ENCODE results near the gene PCBP4. TPM values are rescaled to one million over a fixed set of nuclear protein-coding genes. Genes with fewer than 3 reads are reported as not detected.

PCBP4 gene
- total RNA-seq, 1 donor: 33.3 TPM

DNA sequence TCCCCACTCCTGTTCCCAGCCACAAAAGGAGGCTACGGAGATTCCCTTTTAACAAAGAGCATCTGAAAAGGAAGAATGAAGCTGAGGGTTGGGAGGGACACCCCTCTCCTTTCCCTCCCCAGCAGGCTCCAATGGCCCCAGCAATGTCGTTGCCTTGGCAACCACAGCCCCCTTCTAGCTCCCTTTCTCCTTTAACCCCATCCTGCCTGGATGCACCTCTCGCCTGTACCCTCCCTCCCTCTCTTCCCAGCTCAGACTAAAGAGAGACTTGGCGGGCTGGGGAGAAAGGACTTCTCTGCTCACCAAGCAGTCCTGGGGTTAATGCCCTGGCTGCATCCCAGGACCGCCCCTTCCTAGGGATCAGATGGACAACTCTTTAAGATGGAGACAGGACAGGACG lies 35.5 kb upstream of the PCBP4 start:
- no peak for DNase-seq (ENCODE audit: low read depth)
- TF ChIP-seq CTCF (IDR thresholded peaks at IDR 0.05; ENCODE audit: insufficient read depth, low read length): no peak
- no peak overlapping the region for H3K4me3 ChIP-seq (ENCODE audit: low read depth, low read length)

DNA sequence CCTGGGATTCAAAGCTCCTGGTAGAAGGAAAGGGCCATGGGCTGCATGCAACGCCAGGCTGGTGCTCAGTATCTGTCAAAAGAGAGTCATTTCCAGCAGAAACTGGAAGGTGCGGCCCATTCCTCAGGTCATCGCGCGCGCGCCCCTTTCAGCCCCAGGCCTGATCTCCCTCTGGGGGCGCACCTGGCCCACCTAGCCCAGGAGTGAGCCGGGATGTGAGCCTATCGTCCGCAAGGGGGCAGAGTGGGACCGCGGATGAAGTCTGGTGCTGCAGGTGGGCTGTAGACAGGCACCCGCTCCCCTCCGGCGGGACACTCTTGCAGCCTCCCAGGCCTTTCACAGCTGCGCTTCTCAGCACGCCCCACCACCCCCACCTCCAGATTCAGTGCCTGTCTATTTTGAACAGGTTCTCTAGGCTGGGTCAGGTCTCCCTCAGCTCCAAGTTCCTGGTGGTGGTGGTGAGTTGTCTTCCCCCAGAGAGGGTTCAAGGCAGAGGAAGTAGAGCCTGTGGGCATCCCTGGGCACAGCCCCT lies 34.3 kb upstream of the PCBP4 start:
- no peak overlapping the region for H3K4me3 ChIP-seq (ENCODE audit: low read depth, low read length)
- peak; percentile 88 for TF ChIP-seq CTCF (IDR thresholded peaks at IDR 0.05; ENCODE audit: insufficient read depth, low read length)
- peak; percentile 54 for DNase-seq (ENCODE audit: low read depth)

GRCh38 chr3:51999846-52000245 lies 32.6 kb upstream of the PCBP4 start:
- H3K4me3 ChIP-seq (ENCODE audit: low read depth, low read length): no peak overlapping the region
- TF ChIP-seq CTCF (IDR thresholded peaks at IDR 0.05; ENCODE audit: insufficient read depth, low read length): no peak
- no peak for DNase-seq (ENCODE audit: low read depth)

DNA sequence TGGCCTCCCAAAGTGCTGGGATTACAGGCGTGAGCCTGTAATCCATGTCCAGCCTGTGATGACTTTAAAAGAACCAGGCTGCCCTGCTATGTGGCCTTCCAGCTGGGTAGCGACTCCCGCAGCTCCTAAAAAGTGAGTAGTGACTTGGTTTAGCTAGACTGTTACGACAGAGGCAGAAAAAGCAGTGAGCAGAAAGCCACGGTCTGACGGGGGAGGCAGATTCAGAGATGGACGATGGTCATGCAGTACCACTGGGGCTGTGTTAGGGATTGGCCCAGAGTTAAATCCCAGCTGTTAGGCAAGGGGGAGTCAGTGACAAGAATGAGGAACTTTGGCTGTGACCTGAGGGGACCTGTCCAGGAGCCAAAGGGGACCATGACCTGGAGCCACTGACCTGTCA lies 31.5 kb upstream of the PCBP4 start:
- H3K4me3 ChIP-seq (ENCODE audit: low read depth, low read length): no peak overlapping the region
- DNase-seq (ENCODE audit: low read depth): no peak
- no peak for TF ChIP-seq CTCF (IDR thresholded peaks at IDR 0.05; ENCODE audit: insufficient read depth, low read length)

DNA sequence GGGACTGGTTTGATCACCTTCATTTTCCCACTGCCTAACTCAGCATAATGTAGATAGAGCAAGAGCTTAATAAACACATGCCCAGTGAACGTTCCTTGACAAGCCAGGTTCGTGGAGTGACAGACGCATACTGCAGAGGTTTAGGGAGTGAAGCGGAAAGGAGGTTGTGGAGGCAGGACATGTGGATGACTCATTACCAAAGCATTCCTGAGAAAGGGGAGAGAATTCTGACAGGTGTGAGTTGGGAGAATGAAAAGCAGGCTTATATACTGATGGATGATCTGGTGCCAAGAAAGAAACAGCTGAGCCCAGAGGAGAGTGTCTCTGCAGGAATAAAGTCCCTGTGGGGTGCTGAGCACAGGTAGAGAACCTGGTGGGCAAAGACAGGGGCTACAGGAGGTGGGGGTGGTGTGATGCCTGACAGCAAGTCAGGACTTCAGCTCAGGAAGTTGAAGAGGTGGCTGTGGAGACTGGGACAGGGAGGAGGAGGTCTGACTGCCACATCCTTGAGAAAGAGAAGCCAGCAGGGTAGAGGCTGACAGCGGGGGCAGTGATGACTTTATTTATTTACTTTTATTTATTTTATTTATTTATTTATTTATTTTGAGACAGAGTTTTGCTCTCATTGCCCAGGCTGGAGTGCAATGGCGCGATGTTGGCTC lies 30.8 kb upstream of the PCBP4 start:
- DNase-seq (ENCODE audit: low read depth): no peak
- no peak overlapping the region for H3K4me3 ChIP-seq (ENCODE audit: low read depth, low read length)
- no peak for TF ChIP-seq CTCF (IDR thresholded peaks at IDR 0.05; ENCODE audit: insufficient read depth, low read length)

GRCh38 chr3:51997172-51997571 lies 29.9 kb upstream of the PCBP4 start:
- DNase-seq (ENCODE audit: low read depth): no peak
- no peak for TF ChIP-seq CTCF (IDR thresholded peaks at IDR 0.05; ENCODE audit: insufficient read depth, low read length)
- no peak overlapping the region for H3K4me3 ChIP-seq (ENCODE audit: low read depth, low read length)
